Upper lobe of left lung (tissue), 6 donors: ENCODE data around the gene NPHP4. TPM values are rescaled to one million over a fixed set of nuclear protein-coding genes. Genes with fewer than 3 reads are reported as not detected.
A peak's percentile ranks its signal among the peaks of the same experiment; 100 is the strongest.

Experiments
- ATAC-seq, 2 donors: fragments of 200-7000 bp; cut with Tn5 transposase; one replicate each; pipeline ENCODE4 v1.9.1; 2022; ENCODE audit warnings: mild to moderate bottlenecking in 2 of 2, moderate library complexity in 2 of 2; ENCODE audit not compliant: low FRiP score in 2 of 2
- DNase-seq, 2 donors: peaks; one replicate each; pipeline ENCODE4 v3.0.0-alpha.2; 2019 to 2020
- H3K27ac ChIP-seq, 4 donors: fragments of 200-600 bp; sonication (generic); one replicate each; pipeline ENCODE4 v1.5.1; 2016 to 2019
- H3K27me3 ChIP-seq, 4 donors: fragments of 200-600 bp; sonication (generic); one replicate each; pipeline ENCODE4 v1.5.1; 2017 to 2019
- H3K36me3 ChIP-seq, 4 donors: fragments of 200-600 bp; sonication (generic); one replicate each; pipeline ENCODE4 v1.5.1; 2016 to 2019
- H3K4me1 ChIP-seq, 4 donors: fragments of 200-600 bp; sonication (generic); one replicate each; pipeline ENCODE4 v1.5.1; 2018 to 2019
- H3K4me3 ChIP-seq, 4 donors: fragments of 200-600 bp; sonication (generic); one replicate each; pipeline ENCODE4 v1.5.1; 2017 to 2019; ENCODE audit warnings: mild to moderate bottlenecking in 2 of 4, moderate library complexity in 1 of 4
- H3K9me3 ChIP-seq, 4 donors: fragments of 200-600 bp; sonication (generic); one replicate each; pipeline ENCODE4 v1.5.1; 2018 to 2019
- CTCF ChIP-seq, 6 experiments: fragments of 450-650 bp in 4 of 6; fragments of 200-600 bp in 2 of 6; sonication (generic) in 2 of 6; IDR thresholded peaks; one replicate each; pipeline ENCODE4 v1.5.1; 2016 to 2019; ENCODE audit warnings: antibody characterized with exemption in 6 of 6
- EP300 ChIP-seq, 4 donors: sonication (generic); formaldehyde crosslinking; IDR thresholded peaks; one replicate each; pipeline ENCODE4 v1.5.1; 2017; ENCODE audit warnings: antibody characterized with exemption in 4 of 4, control low read depth in 2 of 4
- POLR2A ChIP-seq, 4 donors: fragments of 450-650 bp; IDR thresholded peaks; one replicate each; pipeline ENCODE4 v1.5.1; 2016 to 2017; ENCODE audit warnings: antibody characterized with exemption in 4 of 4, mild to moderate bottlenecking in 2 of 4
- POLR2AphosphoS5 ChIP-seq, 2 donors: sonication (generic); formaldehyde crosslinking; IDR thresholded peaks; one replicate each; pipeline ENCODE4 v1.5.1; 2017; ENCODE audit warnings: antibody characterized with exemption in 2 of 2
- WGBS, 2 donors: methylation state at CpG; one replicate each; pipeline ENCODE4 v1.1.5; 2017 to 2018; 5-methylcytosine and 5-hydroxymethylcytosine counted together
- total RNA-seq, 6 donors: library from RNA; depleted of rRNA in 4 of 6; stranded (reverse); fragments of >200 nt in 4 of 6; gene quantifications; one replicate each; pipeline versions ENCODE4 v1.1.0 to v1.2.1, GENCODE V29; 2016 to 2021
- donor health status: DM: no; HTN: no; CAD: no; lungs with moderate emphysema.
- donor health status: DM: no; HTN: yes; CAD: no; lungs with severe emphysema.

Gene NPHP4
- total RNA-seq, 6 donors from 2014 or later, result 13.5 to 45.1 (median 19.9) TPM

GRCh38 chr1:5843521-5844096 lies 148.6 kb downstream of the NPHP4 start:
- 67 to 71% methylated on average over 8 to 13 of the region's 13 CpGs for WGBS, 2 donors
- Histone ChIP-seq H3K4me3 (no peak overlapping the region), H3K27ac (no peak overlapping the region), H3K4me1 (no peaks in the 10 kb centered on the region), H3K9me3 (no peaks in the 10 kb centered on the region), H3K27me3 (peaks cover 0 to 7% (median 0%) of the 10 kb centered on the region in 4 donors), H3K36me3 (no peaks in the 10 kb centered on the region)
- no peak for TF ChIP-seq POLR2A (IDR thresholded peaks at IDR 0.05)
- TF ChIP-seq EP300 (IDR thresholded peaks at IDR 0.05), result no peak
- TF ChIP-seq POLR2AphosphoS5 (IDR thresholded peaks at IDR 0.05), result no peak
- no peak for TF ChIP-seq CTCF (IDR thresholded peaks at IDR 0.05)
- ATAC-seq (no peak), DNase-seq (peak in 1 of 2 donors; percentile 46)

- no peak for ATAC-seq
Observed at GRCh38 chr1:5842679-5843078, 149.5 kb downstream of the NPHP4 start.

GRCh38 chr1:5840551-5841001 lies 151.6 kb downstream of the NPHP4 start:
- no peaks in the 10 kb centered on the region for H3K36me3 ChIP-seq
- H3K9me3 ChIP-seq, result no peaks in the 10 kb centered on the region
- H3K27ac ChIP-seq, result no peak overlapping the region
- no peaks in the 10 kb centered on the region for H3K4me1 ChIP-seq
- TF ChIP-seq POLR2A (IDR thresholded peaks at IDR 0.05) (no peak), POLR2AphosphoS5 (IDR thresholded peaks at IDR 0.05) (no peak), CTCF (IDR thresholded peaks at IDR 0.05) (no peak), EP300 (IDR thresholded peaks at IDR 0.05) (no peak)
- ATAC-seq (no peak), DNase-seq (peak in 1 of 2 donors; percentile 44)
- H3K27me3 ChIP-seq, result peaks cover 0 to 10% (median 0%) of the 10 kb centered on the region in 4 donors
- H3K4me3 ChIP-seq, result no peak overlapping the region
- 75 to 76% methylated on average over 12 to 16 of the region's 16 CpGs for WGBS, 2 donors

More at GRCh38 chr1:5842679-5843078, 149.5 kb downstream of the NPHP4 start:
- TF ChIP-seq CTCF (IDR thresholded peaks at IDR 0.05), result no peak
- no peak for TF ChIP-seq EP300 (IDR thresholded peaks at IDR 0.05)
- no peak for TF ChIP-seq POLR2A (IDR thresholded peaks at IDR 0.05)
- no peak for TF ChIP-seq POLR2AphosphoS5 (IDR thresholded peaks at IDR 0.05)
- Histone ChIP-seq H3K27me3 (peaks cover 0 to 7% (median 0%) of the 10 kb centered on the region in 4 donors), H3K27ac (no peak overlapping the region), H3K9me3 (no peaks in the 10 kb centered on the region), H3K36me3 (no peaks in the 10 kb centered on the region), H3K4me3 (no peak overlapping the region), H3K4me1 (no peaks in the 10 kb centered on the region)
- WGBS, 2 donors, result 83 to 85% methylated on average over 1 to 13 of the region's 13 CpGs
- DNase-seq, result peak in 1 of 2 donors; percentile 53

GRCh38 chr1:5839881-5840550 lies 152.2 kb downstream of the NPHP4 start:
- Histone ChIP-seq H3K36me3 (no peaks in the 10 kb centered on the region), H3K9me3 (no peaks in the 10 kb centered on the region), H3K4me3 (no peak overlapping the region), H3K4me1 (no peaks in the 10 kb centered on the region), H3K27me3 (peaks cover 0 to 6% (median 0%) of the 10 kb centered on the region in 4 donors), H3K27ac (no peak overlapping the region)
- peak in 1 of 2 donors; percentile 50 for DNase-seq
- WGBS, 2 donors, result 81 to 88% methylated on average over 4 to 11 of the region's 11 CpGs
- no peak for ATAC-seq
- TF ChIP-seq CTCF (IDR thresholded peaks at IDR 0.05) (no peak), POLR2A (IDR thresholded peaks at IDR 0.05) (no peak), EP300 (IDR thresholded peaks at IDR 0.05) (no peak), POLR2AphosphoS5 (IDR thresholded peaks at IDR 0.05) (no peak)
